ENCODE data around the gene ZNF221.

The ZNF221 gene

GRCh38 chr19:43956827-43957226 is 5.8 kb downstream of the ZNF221 start:
- H3F3A ChIP-seq (ENCODE audit: insufficient read depth) = no peaks in the 10 kb centered on the region

DNA sequence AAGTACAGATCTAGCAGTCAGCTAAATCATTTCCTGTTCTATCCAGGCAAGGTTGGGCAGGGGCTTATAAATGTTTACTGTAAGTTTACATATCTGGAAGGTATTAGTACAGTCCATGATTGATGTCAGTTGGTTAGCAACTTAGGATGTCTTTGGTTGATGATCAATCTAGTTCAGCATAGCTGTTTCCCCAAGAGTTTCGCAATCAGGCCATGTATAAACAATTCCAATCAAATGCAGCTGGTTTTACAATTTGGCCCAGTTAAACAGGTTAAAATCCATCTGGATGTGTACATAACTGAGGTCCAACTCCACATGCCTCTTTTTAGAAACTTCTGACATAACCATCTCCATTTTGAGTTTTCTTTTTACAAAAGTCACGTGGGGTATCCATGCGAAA is 6.9 kb downstream of the ZNF221 start:
- Histone ChIP-seq H3K36me3 (ENCODE audit: low read length) (no peaks in the 10 kb centered on the region), H3K9ac (ENCODE audit: low read length) (no peak overlapping the region)

More at GRCh38 chr19:43956827-43957226, 5.8 kb downstream of the ZNF221 start:
- H2AFZ ChIP-seq (ENCODE audit: low read depth, low read length, severe bottlenecking) = no peak overlapping the region
- no peak overlapping the region for H3K27ac ChIP-seq (ENCODE audit: low read depth, low read length)
- no peaks in the 10 kb centered on the region for H3K36me3 ChIP-seq (ENCODE audit: low read length)
- H3K4me2 ChIP-seq (ENCODE audit: low read depth, low read length, poor library complexity, severe bottlenecking) = no peak overlapping the region
- no peak overlapping the region for H3K4me3 ChIP-seq (ENCODE audit: insufficient read depth, low read length, poor library complexity, severe bottlenecking)
- H3K9me2 ChIP-seq (replicated peaks; ENCODE audit: insufficient read depth, low read length) = no peaks in the 10 kb centered on the region
- no peaks in the 10 kb centered on the region for H3K9me3 ChIP-seq (ENCODE audit: insufficient read depth, low read length)
- no peak overlapping the region for H3K9ac ChIP-seq (ENCODE audit: low read length)
- no peaks in the 10 kb centered on the region for H4K20me1 ChIP-seq (ENCODE audit: low read depth, low read length)
- H3K79me2 ChIP-seq (ENCODE audit: insufficient read depth, low read length) = no peaks in the 10 kb centered on the region
- TF ChIP-seq, protein P1, sequence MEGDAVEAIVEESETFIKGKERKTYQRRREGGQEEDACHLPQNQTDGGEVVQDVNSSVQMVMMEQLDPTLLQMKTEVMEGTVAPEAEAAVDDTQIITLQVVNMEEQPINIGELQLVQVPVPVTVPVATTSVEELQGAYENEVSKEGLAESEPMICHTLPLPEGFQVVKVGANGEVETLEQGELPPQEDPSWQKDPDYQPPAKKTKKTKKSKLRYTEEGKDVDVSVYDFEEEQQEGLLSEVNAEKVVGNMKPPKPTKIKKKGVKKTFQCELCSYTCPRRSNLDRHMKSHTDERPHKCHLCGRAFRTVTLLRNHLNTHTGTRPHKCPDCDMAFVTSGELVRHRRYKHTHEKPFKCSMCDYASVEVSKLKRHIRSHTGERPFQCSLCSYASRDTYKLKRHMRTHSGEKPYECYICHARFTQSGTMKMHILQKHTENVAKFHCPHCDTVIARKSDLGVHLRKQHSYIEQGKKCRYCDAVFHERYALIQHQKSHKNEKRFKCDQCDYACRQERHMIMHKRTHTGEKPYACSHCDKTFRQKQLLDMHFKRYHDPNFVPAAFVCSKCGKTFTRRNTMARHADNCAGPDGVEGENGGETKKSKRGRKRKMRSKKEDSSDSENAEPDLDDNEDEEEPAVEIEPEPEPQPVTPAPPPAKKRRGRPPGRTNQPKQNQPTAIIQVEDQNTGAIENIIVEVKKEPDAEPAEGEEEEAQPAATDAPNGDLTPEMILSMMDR (IDR thresholded peaks at IDR 0.05; ENCODE audit: insufficient read depth, low read length, poor library complexity, severe bottlenecking) = no peak
- TF ChIP-seq EZH2phosphoT487 (conservative IDR thresholded peaks at IDR 0.05; ENCODE audit: low read length) = no peak
- H3K27me3 ChIP-seq (ENCODE audit: low read length) = no peaks in the 10 kb centered on the region

DNA sequence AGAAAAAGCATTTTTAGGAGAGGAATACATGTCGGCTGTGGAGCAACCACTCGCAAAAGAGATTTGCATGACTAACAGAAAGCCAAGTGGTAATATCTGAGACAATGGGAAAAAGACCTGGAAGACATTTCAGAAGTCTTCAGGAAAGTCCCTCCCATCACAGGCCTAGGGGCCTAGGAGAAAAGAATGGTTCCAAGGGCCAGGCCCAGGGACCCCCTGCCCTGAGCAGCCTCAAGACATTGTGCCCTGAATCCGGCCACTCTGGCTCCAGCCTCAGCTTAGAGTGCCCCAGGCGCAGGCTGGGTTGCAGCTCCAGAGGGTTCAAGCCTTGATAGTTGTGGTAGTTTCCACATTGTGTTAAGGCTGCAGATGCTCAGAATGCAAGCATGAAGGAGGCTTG is 9.4 kb downstream of the ZNF221 start:
- Histone ChIP-seq H2AFZ (ENCODE audit: low read depth, low read length, severe bottlenecking) (no peak overlapping the region), H3K9me2 (replicated peaks; ENCODE audit: insufficient read depth, low read length) (no peaks in the 10 kb centered on the region), H3K36me3 (ENCODE audit: low read length) (no peaks in the 10 kb centered on the region), H3K4me3 (ENCODE audit: insufficient read depth, low read length, poor library complexity, severe bottlenecking) (no peak overlapping the region), H3K9me3 (ENCODE audit: insufficient read depth, low read length) (peaks cover 6% of the 10 kb centered on the region; the same call in 1 of the 2 replicates), H3K27ac (ENCODE audit: low read depth, low read length) (no peak overlapping the region), H3K4me2 (ENCODE audit: low read depth, low read length, poor library complexity, severe bottlenecking) (no peak overlapping the region), H3F3A (ENCODE audit: insufficient read depth) (no peaks in the 10 kb centered on the region), H3K27me3 (ENCODE audit: low read length) (no peaks in the 10 kb centered on the region), H3K9ac (ENCODE audit: low read length) (no peak overlapping the region), H3K79me2 (ENCODE audit: insufficient read depth, low read length) (no peaks in the 10 kb centered on the region), H4K20me1 (ENCODE audit: low read depth, low read length) (no peaks in the 10 kb centered on the region)
- no peak for TF ChIP-seq EZH2phosphoT487 (conservative IDR thresholded peaks at IDR 0.05; ENCODE audit: low read length)

More for the DNA sequence above, 6.9 kb downstream of the ZNF221 start:
- Histone ChIP-seq H3K4me3 (ENCODE audit: insufficient read depth, low read length, poor library complexity, severe bottlenecking) (no peak overlapping the region), H3F3A (ENCODE audit: insufficient read depth) (no peaks in the 10 kb centered on the region), H3K79me2 (ENCODE audit: insufficient read depth, low read length) (no peaks in the 10 kb centered on the region), H4K20me1 (ENCODE audit: low read depth, low read length) (no peaks in the 10 kb centered on the region), H3K27ac (ENCODE audit: low read depth, low read length) (no peak overlapping the region), H3K9me2 (replicated peaks; ENCODE audit: insufficient read depth, low read length) (no peaks in the 10 kb centered on the region), H2AFZ (ENCODE audit: low read depth, low read length, severe bottlenecking) (no peak overlapping the region), H3K9me3 (ENCODE audit: insufficient read depth, low read length) (no peaks in the 10 kb centered on the region), H3K27me3 (ENCODE audit: low read length) (no peaks in the 10 kb centered on the region), H3K4me2 (ENCODE audit: low read depth, low read length, poor library complexity, severe bottlenecking) (no peak overlapping the region)
- no peak for TF ChIP-seq EZH2phosphoT487 (conservative IDR thresholded peaks at IDR 0.05; ENCODE audit: low read length)
- TF ChIP-seq, protein P1 (IDR thresholded peaks at IDR 0.05; ENCODE audit: insufficient read depth, low read length, poor library complexity, severe bottlenecking) = no peak

- Histone ChIP-seq H3K9ac (ENCODE audit: low read length) (no peak overlapping the region), H3K79me2 (ENCODE audit: insufficient read depth, low read length) (no peaks in the 10 kb centered on the region), H3K9me2 (replicated peaks; ENCODE audit: insufficient read depth, low read length) (no peaks in the 10 kb centered on the region), H2AFZ (ENCODE audit: low read depth, low read length, severe bottlenecking) (no peak overlapping the region), H3K27ac (ENCODE audit: low read depth, low read length) (no peak overlapping the region), H3K36me3 (ENCODE audit: low read length) (no peaks in the 10 kb centered on the region), H4K20me1 (ENCODE audit: low read depth, low read length) (no peaks in the 10 kb centered on the region), H3F3A (ENCODE audit: insufficient read depth) (no peaks in the 10 kb centered on the region), H3K4me2 (ENCODE audit: low read depth, low read length, poor library complexity, severe bottlenecking) (no peak overlapping the region), H3K4me3 (ENCODE audit: insufficient read depth, low read length, poor library complexity, severe bottlenecking) (no peak overlapping the region), H3K27me3 (ENCODE audit: low read length) (no peaks in the 10 kb centered on the region), H3K9me3 (ENCODE audit: insufficient read depth, low read length) (peaks cover 12% of the 10 kb centered on the region; the same call in 1 of the 2 replicates)
- TF ChIP-seq EZH2phosphoT487 (conservative IDR thresholded peaks at IDR 0.05; ENCODE audit: low read length) = no peak
- TF ChIP-seq, protein P1 (IDR thresholded peaks at IDR 0.05; ENCODE audit: insufficient read depth, low read length, poor library complexity, severe bottlenecking) = no peak
Measured at GRCh38 chr19:43966079-43966694, 15.2 kb downstream of the ZNF221 start.

All from SU-DHL-6 (cell line).